Astrocyte of the spinal cord (primary cell): ENCODE data around the gene TXNDC9.
"Not testable (repeated sequence)": the region's sequence is repeated elsewhere in the genome, so short reads cannot be mapped to it uniquely, and the experiment has no call there.

Experiments used
- DNase-seq: peaks from one replicate; pipeline ENCODE4 v3.0.0; 2011; ENCODE audit warnings: low read depth, low spot score
- H3K4me3 ChIP-seq: 2 replicates; pipeline ENCODE4 v1.5.1; 2011; ENCODE audit warnings: low read depth, mild to moderate bottlenecking, low read length, moderate library complexity
- in situ Hi-C: cut with HindIII; loops from 2 replicates; pipeline ENCODE4 v1.10.0; 2017; ENCODE audit warnings: low sequenced_read_pairs
- TF ChIP-seq, protein P1 (sequence below): IDR thresholded peaks from 2 replicates; pipeline ENCODE4 v1.5.1; 2012; ENCODE audit warnings: low read depth, mild to moderate bottlenecking, low read length, inconsistent platforms

TXNDC9 gene

DNA sequence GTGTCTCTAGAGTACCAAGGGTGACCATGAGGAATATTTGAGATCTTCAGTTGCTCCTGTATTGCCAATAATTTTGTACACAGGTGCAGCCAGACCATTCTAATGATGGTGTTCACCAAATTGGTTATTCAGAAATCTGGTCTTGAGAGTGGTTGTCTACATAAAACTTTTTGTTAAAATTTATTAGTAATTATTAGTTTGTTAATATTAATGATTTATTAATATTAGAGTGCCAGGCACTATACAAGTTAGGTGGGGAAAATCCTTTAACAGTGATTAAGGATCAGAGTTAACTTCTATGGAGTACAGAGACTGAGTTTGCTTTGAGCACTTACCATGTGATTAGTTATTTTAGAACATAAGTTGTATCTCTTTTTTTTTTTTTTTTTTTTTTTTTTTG is 10.1 kb upstream of the TXNDC9 start:
- in situ Hi-C loops = no loop called here
- DNase-seq = no peak
- TF ChIP-seq, protein P1, sequence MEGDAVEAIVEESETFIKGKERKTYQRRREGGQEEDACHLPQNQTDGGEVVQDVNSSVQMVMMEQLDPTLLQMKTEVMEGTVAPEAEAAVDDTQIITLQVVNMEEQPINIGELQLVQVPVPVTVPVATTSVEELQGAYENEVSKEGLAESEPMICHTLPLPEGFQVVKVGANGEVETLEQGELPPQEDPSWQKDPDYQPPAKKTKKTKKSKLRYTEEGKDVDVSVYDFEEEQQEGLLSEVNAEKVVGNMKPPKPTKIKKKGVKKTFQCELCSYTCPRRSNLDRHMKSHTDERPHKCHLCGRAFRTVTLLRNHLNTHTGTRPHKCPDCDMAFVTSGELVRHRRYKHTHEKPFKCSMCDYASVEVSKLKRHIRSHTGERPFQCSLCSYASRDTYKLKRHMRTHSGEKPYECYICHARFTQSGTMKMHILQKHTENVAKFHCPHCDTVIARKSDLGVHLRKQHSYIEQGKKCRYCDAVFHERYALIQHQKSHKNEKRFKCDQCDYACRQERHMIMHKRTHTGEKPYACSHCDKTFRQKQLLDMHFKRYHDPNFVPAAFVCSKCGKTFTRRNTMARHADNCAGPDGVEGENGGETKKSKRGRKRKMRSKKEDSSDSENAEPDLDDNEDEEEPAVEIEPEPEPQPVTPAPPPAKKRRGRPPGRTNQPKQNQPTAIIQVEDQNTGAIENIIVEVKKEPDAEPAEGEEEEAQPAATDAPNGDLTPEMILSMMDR = no peak
- H3K4me3 ChIP-seq = no peak overlapping the region

DNA sequence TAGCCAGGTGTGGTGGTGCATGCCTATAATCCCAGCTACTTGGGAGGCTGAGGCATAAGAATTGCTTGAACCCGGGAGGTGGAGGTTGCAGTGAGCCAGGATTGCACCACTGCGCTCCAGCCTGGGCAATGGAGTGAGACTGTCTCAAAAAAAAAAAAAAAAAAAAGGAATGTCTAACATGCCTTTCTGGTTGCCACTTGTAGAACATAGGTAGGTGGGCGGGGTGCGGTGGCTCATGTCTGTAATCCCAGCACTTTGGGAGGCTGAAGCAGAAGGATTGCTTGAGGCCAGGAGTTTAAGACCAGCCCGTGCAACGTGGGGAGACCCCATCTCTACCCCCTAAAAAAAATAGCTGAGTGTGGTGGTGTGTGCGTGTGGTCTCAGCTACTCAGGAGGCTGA is 9.3 kb upstream of the TXNDC9 start:
- DNase-seq, in situ Hi-C loops: not testable (repeated sequence)

DNA sequence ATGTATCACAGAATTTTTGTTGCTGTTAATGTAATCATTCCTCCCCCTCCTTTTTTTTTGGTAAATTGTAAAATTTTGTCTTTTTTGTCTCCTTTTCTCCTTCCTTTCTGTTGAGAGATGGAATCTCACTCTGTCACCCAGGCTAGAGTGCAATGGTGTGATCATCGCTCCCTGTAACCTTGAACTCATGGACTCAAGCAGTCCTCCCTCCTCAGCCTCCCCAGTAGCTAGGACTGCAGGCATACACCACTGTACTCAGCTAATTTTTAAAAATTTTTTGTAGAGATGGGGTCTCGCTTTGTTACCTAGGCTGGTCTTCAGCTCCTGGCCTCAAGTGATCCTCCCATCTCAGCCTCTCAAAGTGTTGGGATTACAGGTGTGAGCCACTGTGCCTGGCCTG is 6.4 kb upstream of the TXNDC9 start:
- H3K4me3 ChIP-seq = no peak overlapping the region
- no peak for DNase-seq
- in situ Hi-C loops = no loop called here
- TF ChIP-seq, protein P1 = no peak

More for the DNA sequence above, 9.3 kb upstream of the TXNDC9 start:
- H3K4me3 ChIP-seq = not testable (repeated sequence)

DNA sequence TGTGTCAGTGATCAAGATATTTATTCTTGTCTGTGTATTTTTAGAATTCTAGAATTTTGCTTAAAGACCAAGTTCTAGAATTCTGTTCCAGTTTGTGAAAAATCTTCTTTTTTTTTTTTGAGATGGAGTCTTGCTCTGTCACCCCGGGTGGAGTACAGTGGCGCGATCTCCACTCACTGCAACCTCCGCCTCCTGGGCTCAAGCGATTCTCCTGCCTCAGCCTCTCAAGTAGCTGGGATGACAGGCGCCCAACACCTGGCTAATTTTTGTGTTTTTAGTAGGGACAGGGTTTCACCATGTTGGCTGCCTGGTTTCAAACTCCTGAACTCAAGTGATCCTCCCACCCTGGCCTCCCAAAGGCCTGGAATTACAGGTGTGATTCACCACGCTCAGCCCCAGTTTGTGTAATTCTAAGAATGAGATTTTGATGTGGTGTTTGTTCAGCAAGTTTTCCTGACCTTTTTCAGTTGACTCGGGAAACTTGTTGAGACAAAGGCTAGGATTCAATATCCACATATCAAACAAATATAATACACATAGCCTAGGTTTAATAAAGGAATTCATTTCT is 4.6 kb upstream of the TXNDC9 start:
- no peak for DNase-seq
- no peak overlapping the region for H3K4me3 ChIP-seq
- in situ Hi-C loops = no loop called here
- TF ChIP-seq, protein P1 = no peak

DNA sequence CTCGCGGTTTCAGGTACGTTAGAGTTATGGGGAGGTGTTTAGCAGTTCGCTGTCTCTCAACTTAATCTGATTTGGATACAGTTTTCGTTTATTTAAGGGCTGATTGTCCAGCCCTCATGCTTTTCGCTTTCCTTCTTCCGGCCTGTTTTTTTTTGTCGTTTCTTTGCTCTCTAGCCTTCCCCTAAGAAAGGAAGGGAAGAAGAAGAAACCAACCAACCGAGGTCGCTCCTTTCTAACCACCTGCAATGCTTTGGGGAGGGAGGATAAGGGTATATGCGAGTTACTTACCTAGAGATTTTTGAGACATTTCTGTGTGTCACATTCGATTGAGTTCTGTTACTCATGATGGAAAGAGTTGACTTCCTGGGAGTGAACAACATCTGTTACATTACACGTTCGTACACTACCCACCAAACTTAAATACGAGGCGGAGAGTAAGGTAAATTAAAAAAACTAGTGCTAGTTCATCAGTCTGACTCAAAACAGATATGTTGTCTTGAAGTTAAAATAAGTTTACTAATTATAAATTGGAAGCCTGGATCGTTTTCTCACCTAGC is 2.0 kb upstream of the TXNDC9 start:
- peak; percentile 14 for DNase-seq
- in situ Hi-C loops = no loop called here
- peak overlapping the region; percentile 90 for H3K4me3 ChIP-seq
- TF ChIP-seq, protein P1 = no peak

DNA sequence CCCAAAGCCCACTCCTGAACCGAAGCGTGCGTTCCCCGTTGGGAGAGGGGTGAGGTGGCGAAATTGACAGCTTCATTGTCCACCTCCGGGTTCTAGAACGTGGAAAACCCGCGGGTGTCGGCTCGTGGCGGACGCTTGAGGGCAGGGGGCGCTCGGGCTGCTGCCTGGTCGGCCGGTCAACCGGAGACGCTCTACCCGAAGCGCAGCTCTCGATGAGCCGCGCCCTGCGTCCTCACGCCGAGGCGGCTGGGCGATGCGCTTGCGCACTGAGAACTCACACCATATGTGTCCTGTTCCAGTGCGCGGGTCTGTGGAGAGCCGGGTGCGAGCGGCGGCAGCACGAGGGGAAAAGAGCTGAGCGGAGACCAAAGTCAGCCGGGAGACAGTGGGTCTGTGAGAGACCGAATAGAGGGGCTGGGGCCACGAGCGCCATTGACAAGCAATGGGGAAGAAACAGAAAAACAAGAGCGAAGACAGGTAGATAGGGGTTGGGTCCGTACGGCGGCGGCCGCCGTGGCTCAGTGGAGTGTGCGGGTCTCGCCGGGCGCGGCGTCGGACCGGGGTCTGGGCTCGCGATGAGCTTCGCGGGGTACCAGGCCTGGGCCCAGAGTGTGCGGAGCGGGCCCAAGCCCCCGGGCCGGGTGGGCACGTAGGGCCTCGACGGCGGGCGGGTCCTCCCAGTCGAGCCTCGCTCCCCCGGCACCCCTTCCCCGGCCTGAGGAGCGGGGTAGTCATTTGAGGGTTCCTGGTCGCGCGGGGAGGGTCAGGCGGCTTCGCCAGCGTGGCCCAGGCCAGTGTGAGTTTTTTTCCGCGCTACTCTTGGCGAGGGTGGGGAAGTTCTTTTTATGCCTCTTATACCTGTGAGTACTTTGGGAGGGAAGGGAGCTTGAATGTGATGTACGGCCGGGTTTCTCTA is 1.2 kb upstream of the TXNDC9 start, which contains the start of gene EIF5B:
Gene EIF5B, plus strand, starts transcription at position 277 of the 916 bp plus-strand sequence. Its CDS starts 166 bp downstream, at position 443.
- TF ChIP-seq, protein P1 = peak; percentile 71
- in situ Hi-C loops = no loop called here
- peak; percentile 98 for DNase-seq
- H3K4me3 ChIP-seq = peak within 1 kb of the TSS; percentile 90

DNA sequence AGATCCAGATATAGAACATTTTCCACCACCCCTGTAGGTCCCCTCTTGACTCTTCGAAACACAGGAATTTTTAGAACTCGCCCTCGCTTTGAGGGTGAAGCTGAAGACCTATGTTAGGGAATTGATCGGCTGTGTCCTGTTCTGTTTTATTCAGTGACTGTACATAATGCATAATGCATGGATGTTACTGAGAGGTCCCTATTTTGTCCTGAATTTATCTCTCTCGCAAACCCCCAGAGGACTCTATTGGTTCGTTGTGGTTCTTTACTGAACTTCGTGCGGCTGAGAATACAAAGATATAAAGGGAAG is 625 bp upstream of the TXNDC9 start:
- peak overlapping the region; percentile 90 for H3K4me3 ChIP-seq
- no peak for DNase-seq
- in situ Hi-C loops = no loop called here
- TF ChIP-seq, protein P1 = no peak
